HG02642 (cell line): ENCODE data around the gene NEGR1.
A peak's percentile ranks its signal among the peaks of the same experiment; 100 is the strongest.

Experiments used
- ATAC-seq: cut with Tn5 transposase; IDR thresholded peaks from one replicate; pipeline ENCODE4 v1.9.1; 2021; ENCODE audit warnings: mild to moderate bottlenecking; ENCODE audit not compliant: unreplicated experiment, poor library complexity

NEGR1 gene

DNA sequence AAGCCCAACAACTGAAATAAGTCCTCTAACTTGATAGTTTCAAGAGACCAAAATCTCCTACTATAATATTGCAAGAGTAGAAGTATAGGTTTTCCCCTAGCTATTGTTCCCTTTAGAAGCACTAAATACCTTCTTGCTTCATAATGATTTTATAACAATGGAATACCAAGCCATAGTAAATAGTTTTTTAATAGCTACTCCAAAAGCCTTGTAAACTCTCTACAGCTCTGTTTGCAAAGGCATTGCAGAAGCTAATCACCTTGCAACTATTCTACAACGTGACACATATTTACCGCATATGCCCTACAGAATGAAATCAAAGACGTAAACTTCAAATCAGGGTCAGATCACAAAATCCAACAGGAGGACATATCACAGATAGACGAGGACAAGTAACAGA is 750.0 kb downstream of the NEGR1 start:
- ATAC-seq = no peak

DNA sequence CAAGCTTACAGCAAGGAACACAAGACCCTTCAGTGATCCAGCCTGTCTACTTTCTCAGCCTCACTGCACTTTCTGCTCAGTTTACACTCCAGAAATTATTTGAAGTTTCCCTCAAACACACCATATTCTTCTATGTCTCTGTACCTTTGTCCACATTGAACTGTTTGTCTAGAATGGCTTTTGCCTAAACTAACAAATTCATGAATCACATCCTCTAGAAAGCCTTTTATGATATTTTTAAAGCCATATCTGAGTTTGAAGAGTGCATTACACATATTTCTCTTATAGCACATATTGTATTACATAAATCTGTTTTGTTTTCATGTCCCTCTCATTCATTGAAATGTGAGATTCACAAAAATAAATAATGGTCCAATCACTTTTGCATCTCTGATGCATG is 755.5 kb downstream of the NEGR1 start:
- no peak for ATAC-seq

DNA sequence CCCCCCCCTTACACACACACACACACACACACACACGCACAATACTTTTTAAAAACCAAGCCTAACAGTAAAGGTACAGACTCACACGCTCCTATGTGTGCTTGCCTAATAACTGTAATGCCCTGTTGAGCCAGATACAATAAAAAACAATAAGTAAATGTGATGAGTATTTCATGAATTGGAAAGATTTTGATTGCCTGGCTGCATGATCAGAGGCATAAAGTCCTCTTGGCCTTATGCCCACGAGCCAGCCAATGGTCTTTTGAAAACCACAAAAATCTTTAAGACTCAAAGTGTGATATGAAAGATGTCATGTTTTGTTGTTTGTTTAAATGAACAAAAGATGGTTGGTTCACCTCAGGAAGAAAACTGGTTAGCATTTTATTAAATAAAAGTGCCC is 759.6 kb downstream of the NEGR1 start:
- no peak for ATAC-seq

DNA sequence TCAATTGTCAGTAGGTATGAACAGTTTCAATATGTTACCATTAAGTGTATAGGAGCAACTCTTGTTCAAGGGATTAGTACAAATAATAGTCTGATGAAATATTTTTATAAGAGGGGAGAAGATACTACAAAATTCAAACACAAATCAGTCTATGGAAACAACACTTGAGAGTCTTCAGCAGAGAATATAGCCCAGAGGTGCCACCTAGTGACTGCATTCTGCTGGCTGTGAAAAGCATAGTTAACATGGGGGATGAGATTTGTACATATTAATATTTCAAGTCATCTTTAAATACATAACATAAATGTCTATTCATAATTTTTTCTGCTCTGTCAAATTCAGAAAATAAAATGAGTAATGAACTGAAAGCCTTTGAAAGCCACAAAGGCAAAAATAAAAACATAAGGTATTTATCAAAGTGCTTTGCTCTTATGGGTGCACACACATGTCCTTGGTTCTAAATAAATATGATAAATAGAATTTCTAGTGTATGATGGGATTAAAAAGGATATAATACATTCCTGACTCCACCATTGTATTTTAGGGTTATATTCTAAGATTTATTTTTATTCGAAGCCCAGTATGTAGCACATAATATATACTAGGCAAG is 760.6 kb downstream of the NEGR1 start:
- ATAC-seq = peak; percentile 44

DNA sequence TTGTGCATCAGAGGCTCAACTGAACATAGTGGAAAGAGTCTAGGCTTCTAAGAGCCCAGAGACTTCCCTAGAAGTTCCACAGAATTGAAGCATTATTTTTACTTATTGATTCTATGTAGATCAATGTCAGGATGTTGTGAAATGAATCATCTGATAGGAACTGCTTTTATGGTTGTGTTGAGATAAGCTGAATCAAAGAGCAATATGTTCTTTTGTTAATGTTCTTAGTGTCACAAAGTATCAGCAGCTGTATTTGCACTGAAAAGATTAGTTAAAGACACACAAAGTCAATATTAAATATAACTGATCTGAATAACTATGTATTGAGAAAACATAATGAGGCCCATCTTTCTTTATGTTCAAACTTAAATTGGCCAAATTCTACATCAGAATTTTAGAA is 770.8 kb downstream of the NEGR1 start:
- ATAC-seq = no peak

DNA sequence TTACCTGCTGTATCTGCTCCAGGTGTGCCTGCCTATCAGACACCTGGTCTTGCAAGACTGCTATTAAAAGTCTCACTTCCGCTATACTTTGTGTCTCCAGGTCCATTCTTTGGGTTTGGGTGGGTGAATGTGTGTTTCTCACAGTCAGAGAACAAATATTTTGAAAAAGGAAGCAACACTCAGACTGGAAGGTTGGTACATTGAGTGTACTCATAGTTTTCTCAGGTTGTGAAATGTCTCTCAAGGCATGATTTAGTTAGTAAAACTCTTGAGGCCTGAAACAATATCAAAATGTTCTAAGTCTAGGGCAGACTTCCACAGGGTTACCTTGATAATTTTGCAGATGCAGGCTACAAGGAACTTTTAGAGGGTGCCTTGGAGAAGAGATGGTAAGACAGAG is 771.6 kb downstream of the NEGR1 start:
- ATAC-seq = no peak

GRCh38 chr1:71509051-71509595 is 773.2 kb downstream of the NEGR1 start:
- ATAC-seq = no peak

GRCh38 chr1:71502006-71502405 is 780.3 kb downstream of the NEGR1 start:
- no peak for ATAC-seq

DNA sequence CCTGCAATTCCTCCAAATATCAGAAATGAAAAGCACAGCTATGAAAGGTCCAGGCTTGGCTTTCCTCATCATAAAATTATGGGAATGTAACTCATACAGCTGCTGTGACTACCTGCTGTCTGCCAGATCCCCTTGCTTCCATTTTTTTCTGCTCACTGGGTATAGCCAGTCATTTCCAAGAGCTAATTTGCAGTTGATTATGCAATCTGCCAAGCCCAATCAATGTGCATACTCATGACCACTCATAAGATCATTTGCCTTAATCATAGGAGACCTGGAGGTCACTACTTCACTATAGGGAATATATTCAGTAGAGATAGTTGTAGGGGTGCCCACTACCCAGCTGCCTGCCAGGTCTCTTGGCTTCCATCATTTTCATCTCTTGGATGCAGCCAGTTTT is 783.8 kb downstream of the NEGR1 start:
- ATAC-seq = no peak

DNA sequence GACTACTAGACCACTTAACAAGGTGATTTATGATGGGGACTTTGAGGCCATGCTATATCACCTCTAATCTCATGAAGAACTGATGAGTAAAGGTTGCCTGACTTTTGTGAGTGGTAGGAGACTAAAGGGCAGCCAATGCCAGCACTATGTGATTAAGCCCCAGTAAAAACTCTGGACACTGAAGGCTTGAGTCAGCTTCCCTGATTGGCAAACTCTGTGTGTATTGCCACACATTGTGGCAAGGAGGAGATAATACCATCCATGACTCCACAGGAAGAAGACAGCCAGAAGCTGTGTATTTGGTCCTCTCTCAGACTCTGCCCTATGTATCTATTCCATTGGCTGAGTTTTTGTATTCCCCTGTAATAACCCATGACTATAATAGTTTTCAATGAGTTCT is 788.2 kb downstream of the NEGR1 start:
- no peak for ATAC-seq

DNA sequence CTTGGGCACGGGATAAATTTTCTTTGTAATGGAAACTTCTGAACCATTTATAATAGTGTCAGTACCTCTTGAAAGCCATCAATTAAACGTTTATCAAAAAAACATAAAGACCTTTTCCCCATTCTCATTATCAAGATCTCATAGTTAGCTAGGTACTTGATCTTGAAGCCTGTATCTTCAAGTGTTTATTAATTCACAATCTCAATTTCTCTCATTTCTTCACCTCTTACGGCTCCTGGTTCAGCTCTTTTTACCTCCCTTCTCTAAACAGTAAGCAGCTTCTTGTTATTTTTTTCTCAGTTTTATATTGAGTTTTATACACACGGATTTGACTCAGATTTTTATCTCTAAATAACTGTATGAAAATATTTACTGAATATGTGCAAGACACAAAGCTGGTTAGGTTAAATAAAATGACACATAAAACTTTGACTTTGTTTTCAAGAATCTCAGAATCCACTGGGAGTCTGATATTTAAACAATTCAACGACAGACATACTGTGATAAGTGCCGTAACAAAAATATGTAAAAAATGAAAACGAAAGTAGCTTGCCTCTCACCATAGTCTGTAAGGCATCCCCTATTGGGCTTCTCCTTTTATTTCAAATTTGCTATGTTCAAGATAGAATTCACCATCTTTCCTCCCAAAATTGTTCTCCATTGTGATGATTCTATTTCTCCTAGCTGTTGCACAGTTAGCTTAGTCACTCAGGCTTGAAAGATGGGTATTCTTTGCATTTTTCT is 789.9 kb downstream of the NEGR1 start:
- no peak for ATAC-seq

GRCh38 chr1:71490432-71490831 is 791.9 kb downstream of the NEGR1 start:
- no peak for ATAC-seq

- no peak for ATAC-seq
These were observed 793.6 kb downstream of the NEGR1 start for GRCh38 chr1:71488555-71489252.

DNA sequence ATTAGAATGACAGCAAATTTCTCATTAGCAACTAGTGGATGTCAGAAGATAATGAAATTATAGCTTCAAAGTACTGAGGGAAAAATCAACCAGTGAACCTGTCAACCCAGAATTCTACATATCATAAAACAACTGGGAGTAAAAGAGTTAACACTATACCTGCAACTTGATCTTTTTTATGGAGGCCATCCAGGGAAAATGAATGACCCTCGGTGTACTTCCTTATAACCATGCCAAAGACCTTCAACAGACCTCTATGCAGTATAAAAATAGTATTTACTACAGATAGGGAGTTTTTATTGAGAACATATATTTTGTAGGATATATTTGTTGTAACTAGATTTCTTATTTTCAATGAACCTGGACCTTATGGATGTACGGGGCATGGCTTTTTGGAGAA is 809.0 kb downstream of the NEGR1 start:
- ATAC-seq = no peak

DNA sequence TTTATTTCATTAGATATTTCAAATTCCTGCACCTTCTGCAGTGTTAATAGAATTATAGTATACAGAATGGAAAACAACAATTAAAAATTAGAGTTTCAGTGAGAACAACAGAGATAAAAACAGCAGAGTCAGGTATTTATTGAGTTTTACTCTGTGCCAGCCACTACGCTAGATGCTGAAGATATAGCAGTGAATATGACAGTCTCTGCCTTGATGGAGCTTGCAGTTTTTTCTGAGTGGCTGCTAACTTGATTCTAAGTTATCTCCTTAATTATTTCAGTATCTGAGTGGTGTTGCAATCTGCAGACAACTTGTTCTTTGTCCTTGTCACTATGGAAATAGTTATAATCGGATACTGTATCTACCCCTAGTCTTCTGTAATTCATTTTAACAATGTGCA is 817.2 kb downstream of the NEGR1 start:
- no peak for ATAC-seq

DNA sequence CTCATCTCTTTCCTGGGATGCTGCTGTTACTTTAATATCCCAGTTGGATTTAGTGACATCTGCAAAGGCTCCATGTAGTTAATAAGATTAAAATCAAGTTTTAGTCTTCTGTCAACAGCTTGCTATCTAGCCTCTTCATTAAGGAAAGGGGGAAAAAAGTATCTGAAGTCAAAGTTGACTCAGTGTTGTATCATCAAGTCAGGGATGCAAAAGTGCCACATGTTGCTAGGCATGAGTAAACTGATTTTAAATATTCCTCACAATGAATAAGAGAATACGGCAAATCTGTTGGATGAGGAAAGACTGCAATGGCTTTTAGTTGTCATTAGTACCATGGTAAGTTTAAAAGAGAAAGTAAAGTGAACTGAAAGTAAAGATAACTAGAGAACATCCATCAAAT is 818.3 kb downstream of the NEGR1 start:
- ATAC-seq = no peak

GRCh38 chr1:71463144-71463543 is 819.2 kb downstream of the NEGR1 start:
- ATAC-seq = no peak

- ATAC-seq = no peak
These were observed 820.1 kb downstream of the NEGR1 start for GRCh38 chr1:71462247-71462646.

DNA sequence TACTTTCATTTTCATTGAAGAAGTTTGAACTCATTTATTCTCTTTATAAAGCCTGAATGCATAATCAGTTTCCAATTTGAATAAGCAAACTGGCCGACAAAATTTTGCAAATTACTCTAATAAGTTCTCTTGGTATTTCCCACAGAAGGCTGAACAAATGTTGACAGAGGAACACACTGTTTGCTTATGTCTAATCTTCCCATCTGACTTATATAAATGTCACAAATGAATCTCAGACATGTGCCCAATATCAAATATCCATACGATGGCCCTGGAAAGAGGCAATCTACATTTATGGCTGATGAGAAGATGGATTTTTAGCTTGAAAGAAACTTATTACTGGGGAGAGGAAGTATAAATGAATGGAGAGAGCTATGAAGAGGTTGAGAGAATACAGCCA is 820.9 kb downstream of the NEGR1 start:
- ATAC-seq = no peak

GRCh38 chr1:71448444-71448843 is 833.9 kb downstream of the NEGR1 start:
- no peak for ATAC-seq

DNA sequence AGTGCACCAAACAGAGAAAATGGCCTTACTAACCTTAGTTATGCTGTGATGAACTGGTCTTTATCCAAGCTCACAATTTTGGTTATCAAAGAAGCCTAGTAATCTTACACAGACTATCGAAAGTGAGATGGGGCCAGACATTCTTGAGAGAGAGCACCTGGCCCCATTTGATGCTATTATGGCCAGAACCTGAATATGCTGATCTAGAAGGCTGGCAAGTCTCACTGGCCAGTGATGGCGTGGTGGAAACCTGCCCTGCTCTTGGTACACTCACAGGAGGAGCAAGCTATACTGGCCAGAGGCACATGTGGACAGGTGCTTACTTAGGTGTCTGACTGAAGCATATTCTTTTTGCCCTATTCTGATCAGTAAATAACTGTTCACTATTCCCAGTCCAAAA is 843.7 kb downstream of the NEGR1 start:
- no peak for ATAC-seq
